HG03575 (cell line): ENCODE measurements around the gene MROH7.

ENCODE experiments used
- ATAC-seq: cut with Tn5 transposase; IDR thresholded peaks from one replicate; pipeline ENCODE4 v1.9.1; 2021; ENCODE audit not compliant: unreplicated experiment, insufficient number of reproducible peaks, low FRiP score; ENCODE audit errors: extremely low read depth

Gene MROH7

GRCh38 chr1:54683453-54683852 is 41.9 kb downstream of the MROH7 start:
- ATAC-seq: no peak

GRCh38 chr1:54685335-54685905 is 43.8 kb downstream of the MROH7 start:
- no peak for ATAC-seq

GRCh38 chr1:54686155-54686554 is 44.6 kb downstream of the MROH7 start:
- no peak for ATAC-seq

DNA sequence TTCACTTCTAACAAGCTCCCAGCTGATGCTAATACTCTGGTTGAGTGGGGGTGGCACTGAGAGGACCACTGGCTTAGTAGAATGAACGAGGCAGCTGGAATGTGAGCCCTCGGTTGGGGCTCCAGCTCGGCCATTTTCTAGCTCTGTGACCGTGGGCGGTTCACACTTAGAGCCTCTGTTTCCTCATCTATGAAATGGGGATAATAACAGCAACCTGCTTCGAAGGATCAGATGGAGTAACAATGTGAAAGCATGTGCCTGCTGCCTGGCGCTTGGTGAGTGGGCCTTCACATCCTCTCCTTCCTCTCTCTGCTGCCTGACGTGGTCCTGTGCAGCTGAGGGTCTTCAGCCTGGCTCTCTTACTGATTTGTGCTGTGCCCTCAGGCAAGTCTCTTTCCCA is 53.2 kb downstream of the MROH7 start:
- ATAC-seq: no peak

GRCh38 chr1:54695221-54695620 is 53.6 kb downstream of the MROH7 start:
- ATAC-seq: no peak

DNA sequence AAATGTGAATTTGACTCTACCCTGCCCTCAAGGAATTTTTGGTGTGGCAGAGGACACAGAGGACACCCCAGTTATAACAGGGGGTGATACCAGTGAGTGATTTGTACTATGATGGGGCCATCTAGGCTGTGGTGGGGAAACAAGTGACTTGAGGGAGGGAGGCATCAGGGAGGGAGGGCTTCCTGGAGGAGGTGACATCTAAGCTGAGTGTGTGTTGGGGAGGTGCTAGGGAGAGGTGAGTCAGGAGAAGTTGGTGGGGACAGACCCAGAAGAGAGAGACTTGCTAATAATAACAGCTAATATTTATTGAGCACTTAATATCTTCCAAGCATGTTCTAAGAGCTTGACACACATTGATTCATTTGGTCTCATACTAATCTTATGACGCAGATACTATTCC is 54.2 kb downstream of the MROH7 start:
- ATAC-seq: no peak

DNA sequence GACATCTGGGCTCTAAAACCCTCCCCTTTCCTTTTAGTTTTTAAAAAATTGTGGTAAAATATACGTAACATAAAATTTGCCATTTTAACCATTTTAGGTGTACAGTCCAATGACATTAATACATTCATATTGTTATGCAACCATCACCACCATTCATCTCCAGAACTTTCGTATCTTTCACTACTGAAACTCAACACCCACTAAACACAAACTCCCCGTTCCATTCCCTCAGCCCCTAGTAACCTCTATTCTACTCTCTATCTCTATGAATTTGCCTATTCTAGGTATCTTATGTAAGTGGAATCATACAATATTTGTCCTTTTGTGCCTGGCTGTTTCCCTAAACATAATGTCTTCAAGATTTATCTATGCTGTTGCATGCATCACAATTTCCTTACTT is 54.7 kb downstream of the MROH7 start:
- no peak for ATAC-seq

- no peak for ATAC-seq
Measured at GRCh38 chr1:54697896-54698295, 56.3 kb downstream of the MROH7 start.

GRCh38 chr1:54698346-54698745 is 56.8 kb downstream of the MROH7 start:
- ATAC-seq: no peak

GRCh38 chr1:54699936-54700525 is 58.4 kb downstream of the MROH7 start:
- no peak for ATAC-seq

DNA sequence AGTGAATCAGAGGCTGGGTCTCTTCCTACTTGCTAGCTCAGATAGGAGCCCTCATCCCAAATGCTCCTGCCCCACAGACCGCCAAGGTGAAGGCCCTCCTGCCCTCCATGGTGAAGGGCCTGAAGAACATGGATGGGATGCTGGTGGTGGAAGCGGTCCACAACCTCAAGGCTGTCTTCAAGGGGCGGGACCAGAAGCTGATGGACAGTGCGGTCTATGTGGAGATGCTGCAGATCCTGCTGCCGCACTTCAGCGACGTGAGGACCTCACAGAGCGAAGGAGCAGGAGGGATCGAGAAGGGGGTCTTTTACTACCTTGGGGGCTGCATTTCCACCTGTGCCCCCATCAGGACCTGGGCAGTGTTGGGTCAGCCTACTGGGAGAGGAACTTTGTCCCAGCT is 59.5 kb downstream of the MROH7 start:
- no peak for ATAC-seq

- no peak for ATAC-seq
Measured at GRCh38 chr1:54701996-54702395, 60.4 kb downstream of the MROH7 start.

GRCh38 chr1:54703471-54703870 is 61.9 kb downstream of the MROH7 start:
- ATAC-seq: no peak

DNA sequence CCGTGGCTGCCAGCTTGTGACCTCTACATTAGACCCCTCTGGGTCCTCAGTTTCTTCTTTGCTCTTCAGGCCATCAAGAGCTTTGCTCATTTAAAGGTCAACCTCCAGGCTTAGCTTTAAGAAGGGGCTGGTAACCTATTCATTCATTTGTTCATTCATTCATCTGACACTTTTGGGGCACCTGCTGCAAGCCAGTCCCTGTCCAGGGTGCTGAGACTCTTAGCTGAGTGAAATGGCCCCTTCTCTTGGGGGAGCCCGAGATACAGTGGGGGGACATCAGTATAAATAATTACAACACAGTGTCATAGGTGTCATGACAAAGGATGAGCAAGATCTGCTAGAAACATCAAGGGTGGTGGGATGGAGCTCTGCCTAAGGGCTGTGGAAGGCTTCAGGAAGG is 63.6 kb downstream of the MROH7 start:
- ATAC-seq: no peak

GRCh38 chr1:54706419-54706818 is 64.8 kb downstream of the MROH7 start:
- no peak for ATAC-seq

DNA sequence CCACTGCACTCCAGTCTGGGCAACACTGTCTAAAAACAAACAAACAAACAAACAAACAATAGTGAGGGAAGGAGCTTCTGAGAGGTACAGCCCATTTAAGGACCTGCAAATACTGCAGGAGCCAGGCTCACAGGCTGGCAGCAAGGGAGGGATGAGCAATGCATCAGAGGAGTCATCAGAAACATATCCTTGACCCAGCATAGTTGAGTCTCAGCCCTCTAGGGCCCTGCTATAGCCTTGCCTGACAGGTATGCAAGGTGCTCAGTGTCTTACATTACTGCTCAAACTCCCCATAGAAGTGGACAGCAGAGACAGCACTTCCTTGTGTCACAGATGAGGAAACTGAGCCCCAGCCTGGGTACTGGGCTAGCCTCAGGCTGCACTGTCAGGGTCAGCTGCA is 66.8 kb downstream of the MROH7 start:
- no peak for ATAC-seq

DNA sequence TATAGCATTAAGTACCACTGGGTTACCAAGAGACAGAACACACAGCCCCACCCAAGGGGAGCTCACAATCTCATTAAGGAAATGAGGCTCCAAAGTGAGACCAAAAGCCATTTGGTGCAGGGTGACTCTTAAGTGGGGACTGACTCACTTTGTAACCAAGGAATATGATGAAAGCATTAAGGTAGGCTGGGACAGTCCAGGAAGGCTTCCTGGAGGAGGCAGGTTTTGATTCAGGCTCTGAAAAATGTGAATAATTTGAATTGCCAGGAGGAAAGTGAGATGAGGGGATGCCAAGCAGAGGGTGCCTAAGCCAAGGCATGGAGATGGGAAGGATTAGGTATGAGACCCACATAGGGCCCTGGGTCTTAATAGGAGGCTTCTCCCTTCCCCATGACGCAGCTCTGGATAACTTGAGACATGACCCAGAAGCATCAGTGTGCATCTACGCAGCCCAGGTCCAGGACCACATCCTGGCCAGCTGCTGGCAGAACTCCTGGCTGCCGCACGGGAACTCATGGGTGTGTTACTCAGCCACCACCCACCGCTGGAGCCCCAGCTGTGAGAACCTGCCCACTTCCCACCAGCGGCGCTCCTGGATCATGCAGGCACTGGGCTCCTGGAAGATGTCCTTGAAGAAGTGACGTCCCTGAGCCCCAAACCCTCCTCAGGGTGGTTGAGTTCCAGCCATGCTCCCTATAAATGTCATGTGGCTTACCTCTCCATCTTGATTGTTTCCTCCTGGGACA is 68.1 kb downstream of the MROH7 start:
- no peak for ATAC-seq

GRCh38 chr1:54710434-54710833 is 68.8 kb downstream of the MROH7 start:
- no peak for ATAC-seq

DNA sequence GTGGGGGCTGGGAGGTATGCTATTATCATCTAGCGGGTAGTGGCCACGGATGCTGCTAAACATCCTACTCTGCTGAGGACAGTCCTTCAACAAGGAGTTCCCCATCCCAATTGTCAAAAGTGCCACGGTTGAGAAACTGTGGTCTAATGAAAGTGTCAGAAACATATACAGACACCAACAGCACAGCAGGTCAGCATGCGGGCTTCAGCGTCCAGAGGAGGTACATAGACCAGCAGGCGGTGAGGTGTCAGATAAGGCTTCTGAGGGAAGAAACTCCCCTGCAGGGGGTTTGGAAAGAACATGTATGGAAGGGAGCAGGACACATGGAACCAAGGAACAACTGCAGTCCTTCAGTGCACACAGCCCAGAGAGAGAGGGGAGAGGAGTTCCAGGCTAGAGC is 69.3 kb downstream of the MROH7 start:
- no peak for ATAC-seq

GRCh38 chr1:54711536-54711935 is 70.0 kb downstream of the MROH7 start:
- ATAC-seq: no peak
